GM12892 (cell line): ENCODE results near the gene THRB.

Experiments
- DNase-seq: peaks from one replicate; pipeline ENCODE4 v3.0.0; 2011; ENCODE audit not compliant: insufficient read length
- FAIRE-seq: peaks from 2 replicates; lab custom pipeline; 2011; peaks lifted over from hg19 to GRCh38; lab: Jason Lieb, UNC
- POLR2A ChIP-seq: IDR thresholded peaks from 2 replicates; pipeline ENCODE4 v1.6.1; 2011; ENCODE audit warnings: low read depth, low read length, control low read depth
- POLR2AphosphoS5 ChIP-seq: IDR thresholded peaks from 2 replicates; pipeline ENCODE4 v1.6.1; 2011; ENCODE audit warnings: low read depth, low read length, control low read depth
- TAF1 ChIP-seq: IDR thresholded peaks from 2 replicates; pipeline ENCODE4 v1.6.1; 2011; ENCODE audit warnings: low read depth, mild to moderate bottlenecking, control low read depth, low read length, borderline replicate concordance

Gene THRB

DNA sequence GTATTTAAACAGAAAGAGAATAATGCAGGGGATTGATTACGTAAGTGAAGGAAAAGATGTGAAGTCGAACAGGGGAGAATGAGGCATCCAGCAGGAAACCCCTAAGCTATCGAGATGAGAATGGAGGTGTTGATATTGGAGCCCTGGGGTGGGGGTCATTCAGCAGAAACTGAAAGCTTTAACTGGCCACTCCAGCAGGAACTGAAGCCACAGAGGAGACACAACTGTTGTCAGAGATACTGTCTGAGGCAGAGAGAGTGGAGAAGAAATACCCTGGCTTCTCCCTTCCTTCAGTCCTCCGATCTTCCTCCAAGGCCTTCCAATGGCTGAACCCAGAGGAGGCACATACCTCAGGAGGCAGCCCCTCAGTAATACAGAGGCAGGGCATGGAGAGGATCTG lies 152.4 kb downstream of the THRB start:
- DNase-seq, result no peak
- TF ChIP-seq POLR2AphosphoS5 (no peak), TAF1 (no peak), POLR2A (no peak)
- no peak for FAIRE-seq

- no peak for DNase-seq
- TF ChIP-seq TAF1 (no peak), POLR2AphosphoS5 (no peak), POLR2A (no peak)
- FAIRE-seq, result no peak
These were observed 153.0 kb downstream of the THRB start for GRCh38 chr3:24341668-24342067.

- FAIRE-seq (no peak), DNase-seq (no peak)
- no peak for TF ChIP-seq POLR2AphosphoS5
- TF ChIP-seq TAF1, result no peak
- TF ChIP-seq POLR2A, result no peak
These were observed 153.7 kb downstream of the THRB start for GRCh38 chr3:24340966-24341365.

- DNase-seq (no peak), FAIRE-seq (no peak)
- TF ChIP-seq TAF1 (no peak), POLR2AphosphoS5 (no peak), POLR2A (no peak)
These were observed 154.5 kb downstream of the THRB start for GRCh38 chr3:24340161-24340560.

DNA sequence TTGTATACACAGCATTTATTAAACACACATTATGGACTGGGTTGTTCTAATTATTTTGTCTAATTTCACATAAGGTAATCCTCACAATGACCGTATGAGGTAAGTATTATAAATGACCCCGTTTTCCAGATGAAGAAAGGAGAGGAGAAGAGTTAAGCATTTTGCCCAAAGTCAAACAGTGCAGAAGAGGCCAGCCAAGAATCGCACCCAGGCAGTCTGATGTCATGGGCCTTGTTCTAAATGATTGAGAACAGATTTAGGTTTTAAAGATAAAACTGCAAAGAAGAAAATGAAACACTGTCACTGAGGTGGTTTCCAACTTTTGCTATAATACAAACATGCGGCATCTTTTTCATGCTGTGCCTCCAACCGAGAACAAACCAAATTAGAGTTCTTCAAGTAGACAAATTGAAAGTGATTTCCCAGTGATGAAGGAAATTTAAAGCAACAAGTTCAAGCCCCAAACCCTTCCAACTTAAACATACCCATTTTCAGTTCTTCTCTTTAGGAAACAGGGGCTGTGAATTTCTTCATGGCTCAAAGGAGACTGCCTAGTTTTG lies 155.3 kb downstream of the THRB start:
- TF ChIP-seq POLR2A (no peak), POLR2AphosphoS5 (no peak), TAF1 (no peak)
- no peak for FAIRE-seq

DNA sequence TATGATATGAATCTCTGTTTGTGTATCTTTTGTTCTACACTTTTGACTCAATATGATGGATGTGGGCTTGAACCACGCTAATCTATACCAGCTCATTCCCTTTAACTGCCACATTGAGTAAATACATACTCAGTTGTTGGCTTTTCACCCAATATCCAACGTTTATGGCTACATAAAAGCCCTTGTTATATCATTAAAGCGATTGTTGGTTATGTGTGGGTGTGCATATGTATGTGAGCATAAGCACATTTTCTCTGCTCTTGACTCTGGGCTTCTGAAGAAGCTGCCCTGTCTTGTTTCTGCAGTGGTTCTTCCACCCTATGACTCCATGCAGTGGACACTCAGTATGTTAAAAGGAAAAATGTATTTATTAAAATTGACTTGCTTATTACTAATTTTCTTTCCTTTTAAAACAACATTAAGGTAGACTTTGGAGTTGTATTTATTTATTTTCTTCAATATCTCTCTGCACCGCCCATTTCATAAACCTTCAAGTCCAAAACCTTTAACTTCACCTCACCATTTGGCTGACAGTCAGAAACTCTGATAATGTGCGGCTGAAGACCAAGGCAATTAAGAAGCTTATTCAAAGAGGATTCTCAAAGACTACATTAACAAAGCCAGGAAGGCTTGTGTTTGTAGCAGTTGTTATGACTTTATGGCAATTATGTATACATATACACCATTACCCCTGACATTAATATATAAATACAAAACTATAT lies 156.1 kb downstream of the THRB start:
- no peak for FAIRE-seq
- no peak for DNase-seq
- no peak for TF ChIP-seq POLR2A
- TF ChIP-seq POLR2AphosphoS5, result no peak
- TF ChIP-seq TAF1, result no peak

More for the DNA sequence above, 155.3 kb downstream of the THRB start:
- DNase-seq, result no peak

GRCh38 chr3:24336101-24336500 lies 158.5 kb downstream of the THRB start:
- no peak for TF ChIP-seq TAF1
- no peak for TF ChIP-seq POLR2A
- no peak for TF ChIP-seq POLR2AphosphoS5
- FAIRE-seq (no peak), DNase-seq (no peak)

DNA sequence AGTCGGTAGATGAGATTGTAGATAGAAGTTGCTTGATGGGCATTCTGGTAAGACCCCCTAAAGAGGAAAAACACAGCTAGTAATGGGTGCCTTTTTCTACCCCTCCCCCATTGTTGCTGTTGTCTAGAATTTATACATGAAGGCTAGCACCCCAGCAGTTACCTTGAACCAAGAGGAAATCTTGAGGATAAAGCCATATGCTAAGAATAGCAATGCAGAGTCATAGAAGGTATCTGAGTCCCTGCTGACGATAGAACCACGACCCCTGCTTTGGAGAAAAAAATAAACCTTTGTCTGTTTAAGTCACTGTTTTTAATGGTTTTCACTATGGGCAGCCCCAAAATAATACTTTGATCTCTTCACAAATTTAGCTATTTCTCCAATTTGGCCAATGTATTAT lies 162.6 kb downstream of the THRB start:
- TF ChIP-seq POLR2AphosphoS5, result no peak
- TF ChIP-seq TAF1, result no peak
- no peak for TF ChIP-seq POLR2A
- FAIRE-seq, result no peak
- DNase-seq, result no peak

- no peak for TF ChIP-seq TAF1
- no peak for TF ChIP-seq POLR2AphosphoS5
- TF ChIP-seq POLR2A, result no peak
- DNase-seq (no peak), FAIRE-seq (no peak)
These were observed 171.4 kb downstream of the THRB start for GRCh38 chr3:24323272-24323671.

DNA sequence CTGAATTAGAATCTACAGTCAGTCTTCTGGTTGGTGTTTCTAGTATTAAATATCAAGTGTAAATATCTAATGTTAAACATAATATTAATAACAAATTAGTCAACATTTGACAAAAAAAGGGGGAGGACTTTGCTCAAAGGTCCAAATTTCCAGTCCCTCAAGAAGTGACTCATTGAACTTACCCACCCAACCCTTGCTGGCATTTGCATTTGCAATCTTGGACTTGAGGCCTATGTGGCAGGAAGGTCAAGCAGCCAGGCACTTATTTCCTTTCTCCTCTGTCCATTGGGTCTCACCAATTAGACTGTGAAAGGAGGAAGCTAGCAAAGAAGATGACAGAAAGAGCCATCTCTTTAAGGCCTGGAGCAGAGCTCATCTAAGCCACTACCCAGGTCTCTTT lies 174.0 kb downstream of the THRB start:
- no peak for TF ChIP-seq POLR2AphosphoS5
- no peak for TF ChIP-seq TAF1
- no peak for DNase-seq
- FAIRE-seq, result no peak

GRCh38 chr3:24318677-24319287 lies 175.9 kb downstream of the THRB start:
- no peak for FAIRE-seq
- no peak for TF ChIP-seq POLR2AphosphoS5
- no peak for TF ChIP-seq POLR2A
- TF ChIP-seq TAF1, result no peak

More at GRCh38 chr3:24318677-24319287, 175.9 kb downstream of the THRB start:
- DNase-seq, result no peak
